Stimulated activated naive CD8-positive, alpha-beta T cell treated with anti-CD3 and anti-CD28 coated beads, Interleukin-15, Interleukin-2, amounts not matched to agents 100 U/mL and 50 U/mL, for 24 hours (primary cell): ENCODE data around the gene SERINC5.

ENCODE experiments used
- ATAC-seq: fragments of 150-1000 bp; cut with Tn5 transposase; one replicate; pipeline ENCODE4 v1.10.0; 2021
- DNase-seq: peaks from one replicate; pipeline ENCODE4 v3.0.0; 2021

Gene SERINC5

DNA sequence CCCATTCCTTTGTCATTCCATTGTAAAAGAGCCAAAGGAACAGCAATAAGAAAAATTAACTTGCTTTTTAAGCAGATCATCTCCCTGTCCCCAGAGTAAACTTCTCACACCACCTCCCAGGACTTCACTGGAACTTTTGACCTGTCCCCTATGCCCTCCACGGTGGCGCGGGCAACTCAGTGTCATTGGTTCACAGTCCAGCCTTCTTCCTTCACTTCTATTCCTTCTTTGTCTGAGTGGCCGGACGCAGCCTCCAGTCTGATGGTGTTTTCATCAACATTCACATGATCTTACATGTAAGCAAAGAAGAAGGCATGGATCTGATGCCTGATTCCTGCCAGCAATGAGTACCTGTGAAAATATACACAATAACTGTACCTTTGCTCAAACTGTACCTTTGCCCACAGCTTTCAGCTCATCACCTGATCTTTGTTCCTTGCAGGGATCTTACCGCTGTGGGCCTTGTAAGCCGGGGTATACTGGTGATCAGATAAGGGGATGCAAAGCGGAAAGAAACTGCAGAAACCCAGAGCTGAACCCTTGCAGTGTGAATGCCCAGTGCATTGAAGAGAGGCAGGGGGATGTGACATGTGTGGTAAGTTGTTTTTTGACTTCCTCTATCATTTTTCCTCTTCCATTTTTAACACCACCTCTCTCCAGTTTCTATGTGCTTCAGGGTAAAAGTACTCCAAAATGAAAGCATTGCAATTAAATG, 188.2 kb downstream of the SERINC5 start:
- ATAC-seq (no peak), DNase-seq (no peak)

DNA sequence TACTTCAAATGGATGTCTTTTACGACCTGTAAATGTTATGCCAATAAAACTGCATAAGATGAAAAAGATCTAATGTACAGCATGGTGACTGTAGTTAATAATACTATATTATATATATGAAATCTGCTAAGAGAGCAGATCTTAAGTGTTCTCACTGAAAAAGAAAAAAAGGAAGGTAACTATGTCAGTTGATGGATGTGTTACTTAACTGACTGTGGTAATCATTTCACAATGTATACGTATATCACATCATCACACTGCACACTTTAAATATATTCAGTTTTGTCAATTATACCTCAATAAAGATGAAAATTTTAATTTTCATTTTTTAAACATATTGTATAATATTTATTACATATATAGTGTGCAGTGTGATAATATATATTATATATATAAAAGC, 188.8 kb downstream of the SERINC5 start:
- no peak for DNase-seq
- no peak for ATAC-seq

- ATAC-seq, result no peak
- no peak for DNase-seq
Observed at GRCh38 chr5:80064124-80064523, 191.7 kb downstream of the SERINC5 start.
